Upper lobe of left lung (tissue), 6 donors: ENCODE results near the gene IKZF3. TPM values are rescaled to one million over a fixed set of nuclear protein-coding genes. Genes with fewer than 3 reads are reported as not detected.
A peak's percentile ranks its signal among the peaks of the same experiment; 100 is the strongest.
"Not testable (repeated sequence)": the region's sequence is repeated elsewhere in the genome, so short reads cannot be mapped to it uniquely, and the experiment has no call there.

Experiments used
- ATAC-seq, 2 donors: fragments of 200-7000 bp; cut with Tn5 transposase; one replicate each; pipeline ENCODE4 v1.9.1; 2022; ENCODE audit warnings: mild to moderate bottlenecking in 2 of 2, moderate library complexity in 2 of 2; ENCODE audit not compliant: low FRiP score in 2 of 2
- DNase-seq, 2 donors: peaks; one replicate each; pipeline ENCODE4 v3.0.0-alpha.2; 2019 to 2020
- H3K27ac ChIP-seq, 4 donors: fragments of 200-600 bp; sonication (generic); one replicate each; pipeline ENCODE4 v1.5.1; 2016 to 2019
- H3K27me3 ChIP-seq, 4 donors: fragments of 200-600 bp; sonication (generic); one replicate each; pipeline ENCODE4 v1.5.1; 2017 to 2019
- H3K36me3 ChIP-seq, 4 donors: fragments of 200-600 bp; sonication (generic); one replicate each; pipeline ENCODE4 v1.5.1; 2016 to 2019
- H3K4me1 ChIP-seq, 4 donors: fragments of 200-600 bp; sonication (generic); one replicate each; pipeline ENCODE4 v1.5.1; 2018 to 2019
- H3K4me3 ChIP-seq, 4 donors: fragments of 200-600 bp; sonication (generic); one replicate each; pipeline ENCODE4 v1.5.1; 2017 to 2019; ENCODE audit warnings: mild to moderate bottlenecking in 2 of 4, moderate library complexity in 1 of 4
- H3K9me3 ChIP-seq, 4 donors: fragments of 200-600 bp; sonication (generic); one replicate each; pipeline ENCODE4 v1.5.1; 2018 to 2019
- EP300 ChIP-seq, 4 donors: sonication (generic); formaldehyde crosslinking; IDR thresholded peaks; one replicate each; pipeline ENCODE4 v1.5.1; 2017; ENCODE audit warnings: antibody characterized with exemption in 4 of 4, control low read depth in 2 of 4
- POLR2A ChIP-seq, 4 donors: fragments of 450-650 bp; IDR thresholded peaks; one replicate each; pipeline ENCODE4 v1.5.1; 2016 to 2017; ENCODE audit warnings: antibody characterized with exemption in 4 of 4, mild to moderate bottlenecking in 2 of 4
- POLR2AphosphoS5 ChIP-seq, 2 donors: sonication (generic); formaldehyde crosslinking; IDR thresholded peaks; one replicate each; pipeline ENCODE4 v1.5.1; 2017; ENCODE audit warnings: antibody characterized with exemption in 2 of 2
- WGBS, 2 donors: methylation state at CpG; one replicate each; pipeline ENCODE4 v1.1.5; 2017 to 2018; 5-methylcytosine and 5-hydroxymethylcytosine counted together
- total RNA-seq, 6 donors: library from RNA; depleted of rRNA in 4 of 6; stranded (reverse); fragments of >200 nt in 4 of 6; gene quantifications; one replicate each; pipeline versions ENCODE4 v1.1.0 to v1.2.1, GENCODE V29; 2016 to 2021
- TF ChIP-seq, protein P1 (sequence below), 6 experiments: fragments of 450-650 bp in 4 of 6; fragments of 200-600 bp in 2 of 6; sonication (generic) in 2 of 6; IDR thresholded peaks; one replicate each; pipeline ENCODE4 v1.5.1; 2016 to 2019; ENCODE audit warnings: antibody characterized with exemption in 6 of 6
- donor health status: DM: no; HTN: no; CAD: no; lungs with moderate emphysema.
- donor health status: DM: no; HTN: yes; CAD: no; lungs with severe emphysema.

Gene IKZF3
- total RNA-seq, 6 donors from 2014 or later: 2.2 to 14.9 (median 4.9) TPM

DNA sequence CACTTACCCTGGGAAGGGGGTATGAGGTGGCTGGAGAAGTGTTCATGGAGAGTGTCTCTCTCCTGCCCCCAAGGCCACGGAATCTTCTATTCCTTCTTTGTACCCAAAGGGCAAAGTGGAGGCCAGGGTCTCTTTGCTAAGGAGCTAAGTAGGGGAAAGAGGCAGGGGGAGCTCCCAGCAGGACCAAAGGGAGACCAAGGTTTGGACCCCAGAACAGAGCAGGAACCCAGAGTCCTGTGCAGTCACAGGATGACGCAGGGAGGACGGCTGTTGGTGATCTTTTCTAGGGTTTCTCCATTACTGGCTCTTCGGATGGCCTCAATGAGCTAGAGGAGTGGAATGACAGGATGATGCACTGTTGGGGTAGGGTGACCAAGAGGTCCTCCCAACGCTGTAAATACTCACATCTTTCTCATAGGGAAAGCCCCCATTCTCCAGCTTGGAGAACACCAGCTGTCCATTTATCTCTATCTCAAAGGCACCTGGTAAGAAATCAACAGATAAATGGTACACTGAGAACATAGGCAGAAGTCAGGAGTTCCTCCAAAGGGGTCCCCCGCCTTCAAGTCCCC lies 134.7 kb downstream of the IKZF3 start:
- peak overlapping the region; percentile 89 to 97 (median 94) for H3K27ac ChIP-seq
- 74 to 83% methylated on average over 6 of the region's 6 CpGs for WGBS, 2 donors

DNA sequence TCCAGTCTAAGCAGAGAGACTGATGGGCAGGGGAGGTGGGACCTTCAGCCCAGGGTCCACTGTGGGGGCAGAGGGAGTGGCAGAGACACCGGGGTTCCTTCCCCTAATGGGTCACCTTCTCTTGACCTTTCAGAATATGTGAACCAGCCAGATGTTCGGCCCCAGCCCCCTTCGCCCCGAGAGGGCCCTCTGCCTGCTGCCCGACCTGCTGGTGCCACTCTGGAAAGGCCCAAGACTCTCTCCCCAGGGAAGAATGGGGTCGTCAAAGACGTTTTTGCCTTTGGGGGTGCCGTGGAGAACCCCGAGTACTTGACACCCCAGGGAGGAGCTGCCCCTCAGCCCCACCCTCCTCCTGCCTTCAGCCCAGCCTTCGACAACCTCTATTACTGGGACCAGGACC lies 136.6 kb downstream of the IKZF3 start:
- Histone ChIP-seq H3K36me3 (peaks cover 3 to 49% (median 42%) of the 10 kb centered on the region in 4 donors), H3K4me3 (no peak overlapping the region), H3K9me3 (no peaks in the 10 kb centered on the region), H3K27me3 (no peaks in the 10 kb centered on the region), H3K4me1 (peaks cover 10 to 31% (median 15%) of the 10 kb centered on the region in 4 donors), H3K27ac (no peak overlapping the region)
- WGBS, 2 donors: 76 to 80% methylated on average over 7 to 10 of the region's 10 CpGs
- ATAC-seq: no peak
- TF ChIP-seq POLR2A (IDR thresholded peaks at IDR 0.05) (no peak), POLR2AphosphoS5 (IDR thresholded peaks at IDR 0.05) (no peak), EP300 (IDR thresholded peaks at IDR 0.05) (no peak)
- TF ChIP-seq, protein P1, sequence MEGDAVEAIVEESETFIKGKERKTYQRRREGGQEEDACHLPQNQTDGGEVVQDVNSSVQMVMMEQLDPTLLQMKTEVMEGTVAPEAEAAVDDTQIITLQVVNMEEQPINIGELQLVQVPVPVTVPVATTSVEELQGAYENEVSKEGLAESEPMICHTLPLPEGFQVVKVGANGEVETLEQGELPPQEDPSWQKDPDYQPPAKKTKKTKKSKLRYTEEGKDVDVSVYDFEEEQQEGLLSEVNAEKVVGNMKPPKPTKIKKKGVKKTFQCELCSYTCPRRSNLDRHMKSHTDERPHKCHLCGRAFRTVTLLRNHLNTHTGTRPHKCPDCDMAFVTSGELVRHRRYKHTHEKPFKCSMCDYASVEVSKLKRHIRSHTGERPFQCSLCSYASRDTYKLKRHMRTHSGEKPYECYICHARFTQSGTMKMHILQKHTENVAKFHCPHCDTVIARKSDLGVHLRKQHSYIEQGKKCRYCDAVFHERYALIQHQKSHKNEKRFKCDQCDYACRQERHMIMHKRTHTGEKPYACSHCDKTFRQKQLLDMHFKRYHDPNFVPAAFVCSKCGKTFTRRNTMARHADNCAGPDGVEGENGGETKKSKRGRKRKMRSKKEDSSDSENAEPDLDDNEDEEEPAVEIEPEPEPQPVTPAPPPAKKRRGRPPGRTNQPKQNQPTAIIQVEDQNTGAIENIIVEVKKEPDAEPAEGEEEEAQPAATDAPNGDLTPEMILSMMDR (IDR thresholded peaks at IDR 0.05): no peak
- peak in 1 of 2 donors; percentile 43 for DNase-seq

More for the DNA sequence above, 134.7 kb downstream of the IKZF3 start:
- TF ChIP-seq POLR2A (IDR thresholded peaks at IDR 0.05) (no peak), POLR2AphosphoS5 (IDR thresholded peaks at IDR 0.05) (no peak), EP300 (IDR thresholded peaks at IDR 0.05) (no peak)
- TF ChIP-seq, protein P1 (IDR thresholded peaks at IDR 0.05): no peak
- peaks cover 10 to 31% (median 15%) of the 10 kb centered on the region in 4 donors for H3K4me1 ChIP-seq
- H3K9me3 ChIP-seq: no peaks in the 10 kb centered on the region
- ATAC-seq (no peak), DNase-seq (no peak)
- no peaks in the 10 kb centered on the region for H3K27me3 ChIP-seq
- H3K4me3 ChIP-seq: peak overlapping the region in 3 of 4 donors; percentile 72 to 86 (median 85)
- H3K36me3 ChIP-seq: peaks cover 3 to 42% (median 36%) of the 10 kb centered on the region in 4 donors

DNA sequence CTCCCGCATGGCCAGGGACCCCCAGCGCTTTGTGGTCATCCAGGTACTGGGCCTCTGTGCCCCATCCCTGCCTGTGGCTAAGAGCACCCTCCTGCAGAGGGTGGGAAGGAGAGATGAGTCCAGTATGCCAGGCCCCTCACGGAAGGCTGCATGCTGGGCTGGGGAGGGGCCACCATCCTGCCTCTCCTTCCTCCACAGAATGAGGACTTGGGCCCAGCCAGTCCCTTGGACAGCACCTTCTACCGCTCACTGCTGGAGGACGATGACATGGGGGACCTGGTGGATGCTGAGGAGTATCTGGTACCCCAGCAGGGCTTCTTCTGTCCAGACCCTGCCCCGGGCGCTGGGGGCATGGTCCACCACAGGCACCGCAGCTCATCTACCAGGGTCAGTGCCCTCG lies 137.5 kb downstream of the IKZF3 start:
- Histone ChIP-seq H3K9me3 (no peaks in the 10 kb centered on the region), H3K27me3 (no peaks in the 10 kb centered on the region), H3K4me3 (no peak overlapping the region), H3K4me1 (peaks cover 10 to 31% (median 15%) of the 10 kb centered on the region in 4 donors), H3K27ac (no peak overlapping the region), H3K36me3 (peaks cover 3 to 57% (median 42%) of the 10 kb centered on the region in 4 donors)
- ATAC-seq (no peak), DNase-seq (peak in 1 of 2 donors; percentile 56)
- TF ChIP-seq POLR2A (IDR thresholded peaks at IDR 0.05): no peak
- no peak for TF ChIP-seq EP300 (IDR thresholded peaks at IDR 0.05)
- no peak for TF ChIP-seq POLR2AphosphoS5 (IDR thresholded peaks at IDR 0.05)
- TF ChIP-seq, protein P1 (IDR thresholded peaks at IDR 0.05): no peak
- 84 to 89% methylated on average over 5 to 9 of the region's 9 CpGs for WGBS, 2 donors

DNA sequence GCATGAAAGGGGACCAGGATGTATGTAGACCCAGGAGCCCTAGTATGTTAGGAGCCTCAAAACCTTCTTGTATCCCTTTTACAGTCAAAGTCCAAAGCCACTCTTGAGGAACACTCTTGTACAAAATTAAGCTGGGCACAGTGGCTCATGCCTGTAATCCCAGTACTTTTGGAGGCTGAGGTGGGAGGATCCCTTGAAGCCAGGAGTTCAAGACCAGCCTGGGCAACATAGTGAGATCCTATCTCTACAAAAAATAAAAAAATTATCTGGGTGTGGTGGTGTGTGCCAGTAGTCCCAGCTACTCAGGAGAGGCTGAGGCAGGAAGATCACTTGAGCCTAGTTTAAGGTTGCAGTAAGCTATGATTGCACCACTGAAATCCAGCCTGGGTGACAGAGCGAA lies 138.2 kb downstream of the IKZF3 start:
- DNase-seq, ATAC-seq, H3K4me3 ChIP-seq, H3K27ac ChIP-seq, H3K27me3 ChIP-seq, H3K9me3 ChIP-seq: not testable (repeated sequence)
- H3K36me3 ChIP-seq: peaks cover 3 to 62% (median 42%) of the 10 kb centered on the region in 4 donors
- H3K4me1 ChIP-seq: peaks cover 10 to 28% (median 13%) of the 10 kb centered on the region in 4 donors
- 95% methylated on average over 1 of the region's 1 CpG for WGBS, 2 donors

DNA sequence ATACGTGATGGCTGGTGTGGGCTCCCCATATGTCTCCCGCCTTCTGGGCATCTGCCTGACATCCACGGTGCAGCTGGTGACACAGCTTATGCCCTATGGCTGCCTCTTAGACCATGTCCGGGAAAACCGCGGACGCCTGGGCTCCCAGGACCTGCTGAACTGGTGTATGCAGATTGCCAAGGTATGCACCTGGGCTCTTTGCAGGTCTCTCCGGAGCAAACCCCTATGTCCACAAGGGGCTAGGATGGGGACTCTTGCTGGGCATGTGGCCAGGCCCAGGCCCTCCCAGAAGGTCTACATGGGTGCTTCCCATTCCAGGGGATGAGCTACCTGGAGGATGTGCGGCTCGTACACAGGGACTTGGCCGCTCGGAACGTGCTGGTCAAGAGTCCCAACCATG lies 139.4 kb downstream of the IKZF3 start:
- ATAC-seq: no peak
- TF ChIP-seq EP300 (IDR thresholded peaks at IDR 0.05) (no peak), POLR2AphosphoS5 (IDR thresholded peaks at IDR 0.05) (no peak), POLR2A (IDR thresholded peaks at IDR 0.05) (no peak)
- TF ChIP-seq, protein P1 (IDR thresholded peaks at IDR 0.05): no peak
- no peak overlapping the region for H3K27ac ChIP-seq
- peaks cover 7 to 19% (median 9%) of the 10 kb centered on the region in 4 donors for H3K4me1 ChIP-seq
- H3K27me3 ChIP-seq: no peaks in the 10 kb centered on the region
- WGBS, 2 donors: 91 to 98% methylated on average over 6 to 12 of the region's 13 CpGs
- peak in 1 of 2 donors; percentile 39 for DNase-seq
- H3K4me3 ChIP-seq: no peak overlapping the region
- H3K36me3 ChIP-seq: peaks cover 3 to 69% (median 44%) of the 10 kb centered on the region in 4 donors
- H3K9me3 ChIP-seq: no peaks in the 10 kb centered on the region
